Hepatic stellate cell (primary cell): Measurements from ENCODE around the gene BOLL.
"Not testable (repeated sequence)": the region's sequence is repeated elsewhere in the genome, so short reads cannot be mapped to it uniquely, and the experiment has no call there.

Experiments
- DNase-seq: peaks from one replicate; pipeline ENCODE4 v3.0.0; 2011; ENCODE audit warnings: low spot score

BOLL gene, protein sequence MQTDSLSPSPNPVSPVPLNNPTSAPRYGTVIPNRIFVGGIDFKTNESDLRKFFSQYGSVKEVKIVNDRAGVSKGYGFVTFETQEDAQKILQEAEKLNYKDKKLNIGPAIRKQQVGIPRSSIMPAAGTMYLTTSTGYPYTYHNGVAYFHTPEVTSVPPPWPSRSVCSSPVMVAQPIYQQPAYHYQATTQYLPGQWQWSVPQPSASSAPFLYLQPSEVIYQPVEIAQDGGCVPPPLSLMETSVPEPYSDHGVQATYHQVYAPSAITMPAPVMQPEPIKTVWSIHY

DNA sequence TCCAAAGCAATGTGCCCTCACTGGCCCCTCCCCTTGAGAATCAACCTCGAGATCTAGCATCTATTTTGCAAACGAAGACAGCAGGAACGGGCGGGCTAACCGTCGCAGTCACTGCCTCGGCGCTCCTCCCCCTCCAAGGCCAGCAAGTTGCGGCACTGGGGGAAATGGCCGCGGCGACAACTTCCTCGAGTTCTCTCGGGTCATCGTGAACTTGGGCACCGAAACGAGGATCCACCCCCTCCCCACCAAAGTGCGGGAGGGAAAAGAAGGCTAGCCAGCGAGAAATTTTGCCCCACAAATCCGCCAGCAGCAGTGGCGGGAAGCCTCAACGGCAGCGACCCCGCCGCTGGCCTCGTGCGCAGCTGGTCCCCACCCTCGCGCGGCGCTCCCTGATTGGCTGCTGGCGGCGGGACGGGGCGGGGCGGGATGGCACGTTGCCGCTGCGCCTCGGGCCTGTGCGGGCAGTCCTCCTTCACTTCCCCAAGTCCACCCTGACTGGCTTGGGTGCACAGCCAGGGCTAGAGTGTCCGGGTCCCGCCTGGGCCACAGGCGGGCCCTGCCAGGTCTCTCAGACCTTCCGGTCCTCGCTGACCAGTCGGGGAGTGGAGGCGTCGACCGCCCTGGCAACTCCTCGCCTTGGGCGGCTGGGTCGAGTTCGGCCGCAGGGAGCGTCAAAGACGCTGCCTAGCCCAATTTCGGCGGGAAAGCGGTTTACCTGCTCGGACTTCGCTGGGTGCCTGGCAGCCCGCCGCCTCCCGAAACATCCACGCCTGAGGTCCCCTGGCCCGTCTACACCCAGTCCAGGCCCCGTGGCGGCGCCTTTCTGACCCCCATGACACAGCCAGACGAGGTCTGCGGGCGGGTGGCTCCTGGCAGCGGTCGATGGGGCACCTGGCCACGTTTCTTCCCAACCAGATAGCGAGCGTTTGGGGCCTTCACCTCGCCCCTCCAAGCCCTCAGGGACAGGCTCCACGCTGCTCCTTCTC, at the start of gene BOLL:
BOLL (minus strand) TSS at position 364 of the 986 bp plus-strand sequence. CDS start 3,469 bp downstream, outside the sequence.
- no peak for DNase-seq

DNA sequence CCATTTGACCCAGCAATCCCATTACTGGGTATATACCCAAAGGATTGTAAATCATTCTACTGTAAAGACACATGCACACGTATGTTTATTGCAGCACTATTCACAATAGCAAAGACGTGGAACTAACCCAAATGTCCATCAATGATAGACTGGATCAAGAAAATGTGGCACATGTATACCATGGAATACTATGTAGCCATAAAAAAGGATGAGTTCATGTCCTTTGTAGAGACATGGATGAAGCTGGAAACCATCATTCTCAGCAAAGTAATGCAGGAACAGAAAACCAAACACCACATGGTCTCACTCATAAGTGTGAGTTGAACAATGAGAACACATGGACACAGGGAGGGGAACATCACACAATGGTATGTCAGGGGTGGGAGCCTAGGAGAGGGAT, 49.7 kb upstream of the BOLL start:
- DNase-seq, result not testable (repeated sequence)

DNA sequence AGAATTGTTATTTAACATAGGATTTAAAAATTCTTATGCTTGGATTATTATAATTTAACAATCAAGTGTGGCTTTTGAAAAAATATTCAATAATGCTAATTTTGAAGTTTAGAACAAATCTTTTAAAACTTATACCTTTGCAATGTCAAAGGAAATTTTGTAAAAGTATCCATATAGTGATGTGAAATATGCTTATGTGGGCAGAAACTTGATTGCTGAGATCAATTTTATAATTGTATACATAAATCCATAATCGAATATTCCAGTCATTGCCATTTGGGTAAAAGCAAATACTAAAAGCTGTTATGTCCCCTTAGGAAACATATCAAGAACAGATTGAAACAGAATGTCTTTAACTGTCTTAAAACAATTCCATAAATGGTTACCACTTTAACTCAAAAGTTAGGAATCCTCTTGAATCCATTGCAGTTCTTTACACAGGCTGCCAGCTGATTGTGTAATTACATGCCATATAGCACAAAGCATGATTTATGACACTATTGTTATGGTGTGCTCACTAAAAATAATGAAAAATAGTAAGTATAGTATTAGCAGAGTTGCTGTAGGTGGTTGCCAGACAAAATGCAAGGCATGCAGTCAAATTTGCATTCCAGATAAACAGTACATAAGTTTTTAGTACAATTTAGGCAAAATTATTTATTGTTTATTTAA, 43.5 kb upstream of the BOLL start:
- DNase-seq, result no peak

DNA sequence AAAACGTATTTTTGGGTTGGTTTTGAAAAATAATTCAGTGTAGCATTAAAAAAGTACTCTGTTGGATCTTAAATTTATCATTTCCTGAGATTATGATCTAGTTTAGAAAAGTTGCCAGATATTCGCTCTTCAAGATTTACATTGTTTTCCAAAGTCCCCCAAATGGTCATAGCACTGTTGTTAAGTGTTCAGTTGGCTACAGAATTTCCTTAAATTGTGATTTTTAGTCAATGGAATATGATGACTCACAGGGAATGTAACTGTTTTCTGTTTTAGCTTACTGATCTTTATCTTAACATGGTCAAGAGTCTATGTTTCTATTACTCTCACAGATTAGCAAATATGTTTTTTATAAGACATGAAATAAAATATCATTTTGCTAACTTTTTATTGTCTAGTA, 42.5 kb upstream of the BOLL start:
- DNase-seq, result no peak

DNA sequence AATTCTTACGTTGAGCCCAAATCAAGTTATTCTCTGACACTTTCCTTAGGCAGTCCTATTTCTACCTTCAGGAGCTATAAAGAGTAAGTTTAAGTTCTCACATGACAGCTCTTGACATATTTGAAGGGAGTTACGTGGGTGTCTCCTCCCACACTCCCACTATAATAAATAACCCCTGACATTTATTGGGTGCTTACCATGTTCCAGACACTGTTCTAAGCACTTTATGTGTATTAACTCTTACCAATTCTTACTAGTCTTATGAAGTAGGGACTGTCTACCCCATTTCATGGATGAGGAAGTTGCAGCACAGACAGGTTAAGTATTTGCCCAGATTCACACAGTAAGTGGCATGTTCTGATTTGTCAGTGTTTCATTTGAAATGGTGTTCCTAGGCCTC, 37.2 kb upstream of the BOLL start:
- no peak for DNase-seq

DNA sequence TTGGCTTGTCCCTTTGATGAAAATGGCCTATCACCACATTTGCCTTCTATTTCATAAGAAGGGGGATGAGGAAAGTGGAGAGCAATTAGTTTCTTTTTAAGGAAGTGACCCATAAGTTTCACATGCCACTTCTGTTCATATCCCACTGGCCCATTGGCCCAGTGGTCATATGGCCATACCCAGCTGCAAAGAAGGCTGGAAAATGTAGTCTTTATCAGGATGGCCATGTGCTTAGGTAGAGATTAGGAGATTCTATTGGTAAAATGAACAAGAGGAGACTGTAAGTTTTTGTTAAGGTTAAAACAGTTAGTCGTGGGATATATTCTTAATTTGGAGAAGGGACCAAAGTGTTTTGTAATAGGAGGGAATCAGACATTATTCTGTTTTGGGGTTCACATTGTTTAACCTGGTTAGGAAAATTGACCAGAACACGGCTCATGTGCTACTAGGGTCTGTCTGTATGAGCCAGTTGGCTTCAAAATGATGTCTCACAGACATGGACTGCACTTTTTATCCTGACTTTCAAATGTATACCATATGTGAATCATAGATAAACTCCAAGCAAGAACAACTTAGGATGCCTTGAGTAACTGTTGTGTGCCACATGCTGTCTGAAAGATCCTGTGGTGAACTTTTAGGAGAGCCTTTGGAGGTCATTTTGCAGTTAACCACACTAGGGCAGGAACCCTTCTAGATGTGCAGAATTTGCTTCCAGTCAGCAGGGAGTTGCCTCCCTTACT, 36.6 kb upstream of the BOLL start:
- DNase-seq, result no peak

DNA sequence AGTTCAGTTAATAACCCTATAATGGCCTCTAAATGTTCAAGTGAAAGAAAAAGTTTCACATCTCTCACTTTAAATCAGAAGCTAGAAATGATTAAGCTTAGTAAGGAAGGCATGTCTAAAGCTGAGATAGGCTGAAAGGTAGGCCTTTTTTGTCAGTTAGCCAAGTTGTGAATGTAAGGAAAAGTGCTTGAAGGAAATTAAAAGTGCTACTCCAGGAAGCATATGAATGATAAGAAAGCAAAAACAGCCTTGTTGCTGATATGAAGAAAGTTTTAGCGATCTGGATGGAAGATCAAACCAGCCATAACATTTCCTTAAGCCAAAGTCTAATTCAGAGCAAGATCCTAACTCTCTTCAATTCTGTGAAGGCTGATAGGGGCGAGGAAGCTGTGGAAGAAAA, 29.4 kb upstream of the BOLL start:
- no peak for DNase-seq

DNA sequence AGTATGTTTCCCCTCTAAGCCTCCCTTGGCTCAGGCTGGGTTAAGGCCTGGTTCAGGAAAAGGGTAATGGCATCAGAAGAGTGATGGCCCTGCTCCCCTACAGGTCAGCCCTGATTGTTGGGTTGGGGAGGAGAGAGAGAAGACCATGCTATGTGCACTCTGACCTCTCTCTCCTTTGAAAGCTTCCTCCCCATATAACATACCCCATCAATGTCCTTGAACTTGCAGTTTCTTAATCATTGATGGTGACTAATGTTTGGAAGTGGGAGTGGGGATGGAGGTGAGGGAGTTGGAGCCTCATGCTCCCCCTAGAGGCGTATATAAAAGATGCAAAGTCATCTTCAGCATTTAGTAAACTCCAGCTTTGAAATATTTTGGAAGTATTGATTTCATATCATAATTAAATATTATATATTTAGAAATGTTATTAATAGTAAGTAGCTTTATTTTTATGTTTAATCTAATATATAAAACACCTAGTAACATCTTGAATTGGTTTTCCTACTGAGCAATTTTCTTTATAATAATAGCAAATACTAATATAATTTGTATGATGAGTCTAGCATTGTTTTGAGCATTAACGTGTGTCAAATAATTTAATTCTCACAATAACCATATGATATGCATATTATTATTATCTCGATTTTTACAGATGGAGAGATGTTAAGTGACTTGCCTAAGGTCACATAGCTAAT, 28.1 kb upstream of the BOLL start:
- peak; percentile 36 for DNase-seq

DNA sequence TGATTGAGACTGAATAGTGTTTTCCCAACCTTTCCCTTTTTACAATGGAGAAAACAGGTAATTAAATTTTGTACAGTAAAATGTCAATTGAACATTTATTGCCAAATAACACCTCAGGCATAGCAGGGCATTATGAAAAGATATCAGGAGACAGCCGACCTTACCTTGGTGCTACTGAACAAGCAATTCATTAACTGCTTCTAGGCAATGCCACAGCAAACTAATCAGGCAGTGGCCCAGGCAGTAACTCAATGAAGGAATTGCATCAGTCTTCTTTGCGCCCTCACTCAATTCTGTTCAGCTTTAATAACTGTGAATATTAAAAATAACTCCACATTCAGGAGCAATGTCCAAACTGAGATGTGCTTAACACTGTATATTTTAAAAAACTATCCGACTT, 25.4 kb upstream of the BOLL start:
- no peak for DNase-seq

DNA sequence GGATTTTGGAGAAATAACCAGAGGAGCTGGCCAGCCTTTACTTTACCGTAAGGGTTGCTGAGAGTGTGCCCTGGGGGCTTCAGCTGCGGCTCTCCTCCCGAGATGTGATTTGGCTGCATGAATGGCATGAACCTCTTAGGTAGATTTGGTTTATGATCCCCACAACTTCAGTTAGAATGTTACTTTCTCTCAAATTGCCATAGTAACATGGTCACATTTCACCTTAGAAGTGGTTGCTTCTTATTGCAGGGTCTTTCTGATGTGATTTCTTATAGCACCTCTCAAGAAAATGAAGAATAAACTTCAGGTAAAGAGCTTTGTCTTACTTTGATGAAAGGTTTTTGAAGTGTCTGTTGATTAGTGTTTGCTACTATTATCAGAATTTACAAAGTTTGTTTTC, 24.9 kb upstream of the BOLL start:
- DNase-seq, result no peak

DNA sequence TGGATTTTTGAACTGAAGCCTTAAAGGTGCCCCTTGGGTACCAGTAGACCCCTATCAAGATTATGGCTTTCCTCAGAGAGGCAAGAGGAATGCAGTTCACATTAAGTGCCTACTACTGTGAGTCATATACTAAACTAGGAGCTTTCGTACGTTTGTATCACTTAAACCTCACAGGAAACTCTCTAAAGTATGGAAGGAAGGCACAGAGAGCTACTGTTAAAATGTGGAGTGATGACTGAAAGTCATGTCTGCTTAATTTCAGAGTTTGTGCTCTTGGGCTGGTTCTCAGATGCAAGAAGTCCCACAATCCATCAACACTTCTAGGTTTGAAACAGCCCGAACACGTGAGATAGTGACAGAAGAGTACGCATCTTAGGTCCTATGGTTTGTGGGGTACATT, 23.9 kb upstream of the BOLL start:
- DNase-seq, result no peak

DNA sequence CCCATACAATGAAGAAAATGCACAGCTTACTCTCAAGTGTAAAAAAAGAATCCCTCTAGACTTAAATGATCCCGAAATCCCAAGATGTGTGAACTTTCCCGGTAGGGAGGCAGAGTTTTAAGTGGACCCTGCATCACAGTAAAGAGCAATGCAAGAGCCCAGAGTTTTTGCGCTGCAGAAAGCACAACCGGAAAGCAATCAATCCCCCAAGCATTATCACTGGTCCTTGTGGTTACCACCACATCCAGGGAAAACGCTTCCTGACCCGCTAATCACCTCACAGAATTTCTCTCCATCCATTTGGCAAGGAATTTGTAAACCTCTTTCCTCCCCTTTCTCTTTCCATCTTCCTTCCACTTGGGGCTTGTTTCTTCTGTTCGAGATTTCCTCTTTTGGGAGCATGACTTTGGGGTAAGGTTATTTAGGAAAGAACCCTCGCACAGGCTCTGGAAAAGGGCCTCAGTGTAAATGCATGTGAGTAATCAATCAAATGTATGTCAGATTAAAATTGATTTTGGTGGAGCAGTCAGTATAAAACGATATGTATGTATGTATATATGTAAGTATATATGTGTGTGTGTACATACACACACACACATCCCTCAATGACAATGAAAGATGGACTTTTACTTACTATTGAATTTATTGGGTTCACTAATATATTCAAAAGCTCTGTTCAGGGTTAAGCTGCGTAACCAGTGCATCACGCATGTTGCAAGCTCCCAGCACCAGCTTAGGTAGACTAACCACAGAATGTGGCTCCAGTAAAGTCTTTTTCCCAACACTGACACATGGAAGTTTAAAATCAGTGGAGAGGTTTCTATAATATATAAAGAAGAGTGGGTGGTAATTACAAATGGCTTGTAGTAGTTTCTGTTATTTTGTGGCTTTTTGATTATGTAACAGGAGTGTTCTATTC, 20.9 kb upstream of the BOLL start:
- DNase-seq, result no peak

DNA sequence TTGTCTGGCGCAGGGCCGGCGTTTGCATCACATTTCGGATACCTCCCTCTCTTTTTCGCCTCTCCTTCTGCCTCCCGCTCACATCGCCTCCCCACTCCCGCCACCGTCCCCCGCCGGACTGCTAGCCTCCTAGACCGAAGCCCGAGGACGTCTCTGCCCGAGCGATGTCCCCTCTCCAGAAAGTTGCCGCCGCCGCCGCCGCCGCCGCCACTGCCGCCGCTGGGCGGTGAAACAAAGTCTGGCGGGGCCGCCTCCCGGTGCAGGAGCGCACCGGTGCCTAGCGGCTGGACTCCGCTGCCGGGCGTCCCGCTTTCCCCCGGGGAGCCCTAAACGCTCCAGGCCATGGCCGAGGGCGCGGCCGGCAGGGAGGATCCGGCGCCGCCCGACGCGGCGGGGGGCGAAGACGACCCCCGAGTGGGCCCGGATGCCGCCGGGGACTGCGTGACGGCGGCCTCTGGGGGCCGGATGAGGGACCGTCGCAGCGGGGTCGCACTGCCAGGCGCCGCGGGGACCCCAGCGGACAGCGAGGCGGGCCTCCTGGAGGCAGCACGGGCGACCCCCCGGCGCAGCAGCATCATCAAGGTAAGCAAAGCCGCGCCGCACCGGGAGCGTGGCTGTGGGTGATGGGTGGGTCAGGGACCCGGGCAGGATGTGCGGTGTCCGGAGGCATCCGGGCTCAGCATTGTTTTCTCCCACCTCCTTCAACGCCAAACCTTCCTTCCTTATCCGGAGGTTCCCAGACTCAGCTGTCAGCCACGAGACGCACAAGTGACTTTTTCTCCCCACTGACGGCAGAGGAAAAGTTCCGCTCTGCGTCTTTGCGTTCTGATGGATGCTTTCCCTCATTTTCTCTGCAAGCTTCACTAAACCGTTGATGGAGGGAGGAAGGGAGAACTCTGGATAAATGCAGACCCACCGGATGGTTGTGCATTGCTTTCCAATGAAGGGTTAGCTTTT, 19.9 kb upstream of the BOLL start:
- peak; percentile 26 for DNase-seq

DNA sequence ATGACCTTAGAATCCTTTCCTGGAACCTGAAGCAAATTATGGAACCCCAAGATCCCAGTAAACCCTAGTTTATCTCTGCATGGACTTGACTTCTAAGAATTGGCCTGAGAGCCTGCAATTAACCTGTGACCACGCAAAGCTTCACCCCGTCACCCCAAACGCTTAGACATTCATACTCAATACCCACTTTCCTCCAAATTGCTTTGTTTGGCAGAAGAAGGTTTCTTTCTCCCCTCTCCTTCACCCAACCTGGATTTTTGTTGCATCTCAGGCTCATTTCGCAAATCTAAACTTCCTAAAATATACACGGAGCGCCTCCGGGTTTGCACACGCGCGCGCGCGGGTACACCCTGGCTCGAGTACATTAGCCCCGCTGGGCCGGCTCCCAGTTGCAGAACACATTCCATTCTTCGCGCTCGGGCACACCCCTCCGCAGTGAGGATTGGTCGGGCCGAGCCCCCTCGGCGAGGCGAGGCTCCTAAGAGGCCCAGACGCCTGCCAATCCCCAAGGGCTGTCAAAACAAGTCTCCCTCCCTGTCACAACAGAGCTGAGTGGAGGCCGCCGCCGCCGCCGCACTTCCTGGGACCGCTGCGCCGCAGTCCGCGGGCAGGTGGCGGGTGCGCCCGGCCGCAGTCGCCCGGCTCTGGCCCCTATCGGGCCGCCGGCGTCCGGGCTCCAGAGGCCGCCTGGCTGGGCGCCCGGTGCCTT, 19.1 kb upstream of the BOLL start, which contains the start of gene PLCL1:
PLCL1 (plus strand) TSS at position 545 of the 709 bp plus-strand sequence.
- DNase-seq, result peak; percentile 94

DNA sequence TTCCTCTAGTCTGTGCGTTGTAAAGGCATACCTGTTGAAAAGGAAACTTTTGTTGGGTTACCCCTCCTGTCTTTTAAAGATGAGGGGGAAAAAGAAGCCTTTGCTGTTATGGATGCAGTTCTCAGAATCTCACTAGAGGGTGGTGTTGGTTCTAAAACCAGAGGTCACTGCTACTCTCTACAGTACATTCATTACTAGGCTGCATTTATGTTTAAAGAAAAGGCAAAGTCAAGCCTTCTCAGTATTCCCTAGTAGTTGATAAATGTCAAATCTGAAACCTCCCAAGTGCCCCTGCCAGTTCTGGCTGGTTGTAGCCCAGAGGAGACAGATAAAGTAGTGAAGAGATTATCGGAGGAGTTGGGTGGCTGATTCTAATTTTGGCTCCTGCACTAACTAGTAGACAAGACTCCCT, 17.9 kb upstream of the BOLL start:
- DNase-seq, result peak; percentile 39

DNA sequence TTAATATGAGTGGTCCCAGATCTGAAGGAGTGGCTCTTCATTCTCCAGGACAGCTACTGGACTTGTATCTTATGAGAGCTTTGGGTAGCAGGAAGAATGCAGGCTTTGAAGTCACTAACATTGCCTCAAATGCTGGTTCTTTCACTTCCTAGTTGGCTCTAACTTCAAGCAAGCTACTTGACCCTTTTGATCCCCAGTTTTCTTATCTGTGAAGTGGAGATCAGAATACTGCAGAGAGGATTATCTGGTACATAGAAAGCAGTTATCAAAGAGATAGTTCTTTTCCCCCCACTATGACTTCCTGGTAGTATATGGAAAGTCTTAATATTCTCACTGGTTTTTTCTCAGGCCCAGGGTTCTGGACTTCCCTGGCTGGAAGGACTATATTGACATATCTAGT, 15.9 kb upstream of the BOLL start:
- no peak for DNase-seq

DNA sequence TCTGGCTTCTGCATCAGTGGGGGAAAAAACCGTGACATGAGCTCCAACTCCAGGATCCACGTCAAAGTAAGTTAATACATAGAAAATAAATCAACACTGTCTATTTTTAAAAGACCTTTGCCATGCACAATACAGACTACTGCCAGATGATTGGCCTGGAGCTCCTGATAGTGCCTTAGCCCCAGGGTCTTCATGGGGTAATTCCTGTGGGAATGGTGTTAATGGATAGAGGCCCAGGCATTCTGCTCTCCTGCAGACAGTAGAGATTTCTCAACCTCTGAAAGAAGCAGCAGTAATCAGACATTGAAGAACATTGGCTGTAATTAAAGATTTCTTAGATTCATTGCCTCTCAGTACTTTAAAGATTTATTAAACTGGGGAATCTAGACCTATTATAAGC, 15.0 kb upstream of the BOLL start:
- no peak for DNase-seq

DNA sequence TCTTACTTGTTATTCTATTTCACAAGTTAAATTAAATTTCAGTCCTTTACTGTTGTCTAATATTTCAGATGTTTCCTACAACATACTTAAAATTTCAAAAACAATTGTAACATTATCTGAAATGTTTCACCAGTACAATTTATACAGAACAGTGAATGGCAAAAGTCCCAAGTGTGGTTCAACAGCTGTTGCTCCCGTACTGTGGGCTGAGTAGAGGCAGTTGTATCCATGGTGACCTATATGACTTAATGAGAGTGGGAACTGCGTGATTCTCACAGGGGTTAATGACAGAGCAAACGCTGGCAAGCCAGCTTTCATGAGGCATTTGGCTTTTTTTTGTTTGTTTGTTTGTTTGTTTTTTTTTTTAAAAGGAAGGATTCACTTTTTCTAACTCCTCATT, 13.9 kb upstream of the BOLL start:
- no peak for DNase-seq
